Pulmonary artery endothelial cell (primary cell): ENCODE data around the gene NBEA. TPM values are rescaled to one million over a fixed set of nuclear protein-coding genes. Genes with fewer than 3 reads are reported as not detected.
"Not testable (repeated sequence)": the region's sequence is repeated elsewhere in the genome, so short reads cannot be mapped to it uniquely, and the experiment has no call there.

Experiments used
- DNase-seq: peaks from one replicate; pipeline ENCODE4 v3.0.0-alpha.2; 2011; ENCODE audit warnings: low read depth, low spot score
- total RNA-seq: library from RNA; depleted of rRNA; stranded (reverse); fragments of >200 nt; gene quantifications from 2 replicates; pipeline ENCODE4 v1.2.3, GENCODE V29; 2014

Gene NBEA
- total RNA-seq, 1 donor from 2014 or later: 3.6 TPM

GRCh38 chr13:34959489-34959888 is 17.4 kb downstream of the NBEA start:
- DNase-seq: no peak

GRCh38 chr13:34964558-34964957 is 22.5 kb downstream of the NBEA start:
- DNase-seq: no peak

- no peak for DNase-seq
Measured at GRCh38 chr13:34967851-34968562, 25.9 kb downstream of the NBEA start.

GRCh38 chr13:34969539-34969938 is 27.5 kb downstream of the NBEA start:
- not testable (repeated sequence) for DNase-seq

- no peak for DNase-seq
Measured at GRCh38 chr13:34970961-34971360, 28.9 kb downstream of the NBEA start.

- DNase-seq: no peak
Measured at GRCh38 chr13:34971473-34971872, 29.4 kb downstream of the NBEA start.

GRCh38 chr13:34985199-34985598 is 43.1 kb downstream of the NBEA start:
- DNase-seq: not testable (repeated sequence)

GRCh38 chr13:34988330-34988791 is 46.3 kb downstream of the NBEA start:
- DNase-seq: no peak

- no peak for DNase-seq
Measured at GRCh38 chr13:34990399-34991214, 48.5 kb downstream of the NBEA start.

GRCh38 chr13:34993470-34993869 is 51.4 kb downstream of the NBEA start:
- no peak for DNase-seq

GRCh38 chr13:35003734-35004133 is 61.7 kb downstream of the NBEA start:
- not testable (repeated sequence) for DNase-seq

- DNase-seq: no peak
Measured at GRCh38 chr13:35005051-35005450, 63.0 kb downstream of the NBEA start.

- no peak for DNase-seq
Measured at GRCh38 chr13:35014606-35015213, 72.6 kb downstream of the NBEA start.

GRCh38 chr13:35016362-35017112 is 74.5 kb downstream of the NBEA start:
- no peak for DNase-seq

GRCh38 chr13:35025314-35025713 is 83.2 kb downstream of the NBEA start:
- DNase-seq: no peak

GRCh38 chr13:35028338-35028867 is 86.3 kb downstream of the NBEA start:
- no peak for DNase-seq

GRCh38 chr13:35039012-35039411 is 96.9 kb downstream of the NBEA start:
- no peak for DNase-seq

GRCh38 chr13:35046587-35046986 is 104.5 kb downstream of the NBEA start:
- DNase-seq: no peak

GRCh38 chr13:35055705-35056104 is 113.6 kb downstream of the NBEA start:
- no peak for DNase-seq

GRCh38 chr13:35057858-35058257 is 115.8 kb downstream of the NBEA start:
- DNase-seq: no peak

GRCh38 chr13:35058585-35058984 is 116.5 kb downstream of the NBEA start:
- not testable (repeated sequence) for DNase-seq
